ENCODE measurements around the gene CPSF4. TPM values are rescaled to one million over a fixed set of nuclear protein-coding genes. Genes with fewer than 3 reads are reported as not detected.
A peak's percentile ranks its signal among the peaks of the same experiment; 100 is the strongest.

Gene CPSF4
- 40.8 TPM for total RNA-seq

DNA sequence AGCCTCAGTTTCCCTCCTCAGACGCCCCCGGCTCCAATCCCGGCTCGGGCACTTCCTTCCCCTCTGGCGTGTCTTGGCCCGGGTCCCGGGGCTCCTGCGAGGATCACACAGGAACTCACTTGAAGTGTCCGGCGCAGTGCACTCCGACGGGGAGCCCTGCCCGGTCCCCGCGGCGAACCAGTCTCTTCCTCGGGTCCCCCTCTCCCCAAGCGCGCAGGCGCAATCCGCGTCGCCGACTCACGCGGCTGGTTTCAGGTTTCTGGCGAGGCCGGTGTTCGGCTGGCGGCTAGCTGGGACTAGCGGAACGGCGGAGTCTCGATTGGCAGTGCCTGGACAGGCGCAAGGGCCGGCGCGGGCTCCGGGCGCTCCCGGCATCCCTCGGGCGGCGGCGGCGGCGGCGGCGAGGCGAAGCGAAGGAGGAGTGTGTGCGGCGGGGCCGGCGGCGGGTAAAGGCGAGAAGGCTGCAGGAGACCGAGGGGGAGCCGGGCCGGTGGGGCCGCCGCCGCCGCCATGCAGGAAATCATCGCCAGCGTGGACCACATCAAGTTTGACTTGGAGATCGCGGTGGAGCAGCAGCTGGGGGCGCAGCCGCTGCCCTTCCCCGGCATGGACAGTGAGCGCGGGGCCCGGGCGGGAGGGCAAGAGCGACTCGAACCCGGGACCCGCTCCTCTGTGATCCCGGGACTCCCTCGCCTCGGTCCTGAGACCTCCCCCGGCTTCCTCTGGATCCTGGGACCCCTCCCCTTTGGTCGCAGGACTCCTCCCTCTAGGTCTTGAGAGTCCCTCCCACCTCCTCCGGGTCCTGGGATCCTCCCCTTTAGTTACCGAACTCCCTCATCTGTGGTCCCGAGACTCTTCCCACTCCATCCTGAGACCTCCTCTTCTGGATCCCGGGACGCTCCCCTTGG is at the start of gene CPSF4, which contains the start of gene PTCD1:
Gene CPSF4 (plus strand): TSS at position 371 of the 908 bp plus-strand sequence. CDS start 140 bp downstream, at position 511.
Gene PTCD1 (minus strand): TSS at position 226 of the 908 bp plus-strand sequence. CDS start 3,556 bp downstream, outside the sequence.
- DNase-seq (ENCODE audit: low spot score): peak; percentile 96

DNA sequence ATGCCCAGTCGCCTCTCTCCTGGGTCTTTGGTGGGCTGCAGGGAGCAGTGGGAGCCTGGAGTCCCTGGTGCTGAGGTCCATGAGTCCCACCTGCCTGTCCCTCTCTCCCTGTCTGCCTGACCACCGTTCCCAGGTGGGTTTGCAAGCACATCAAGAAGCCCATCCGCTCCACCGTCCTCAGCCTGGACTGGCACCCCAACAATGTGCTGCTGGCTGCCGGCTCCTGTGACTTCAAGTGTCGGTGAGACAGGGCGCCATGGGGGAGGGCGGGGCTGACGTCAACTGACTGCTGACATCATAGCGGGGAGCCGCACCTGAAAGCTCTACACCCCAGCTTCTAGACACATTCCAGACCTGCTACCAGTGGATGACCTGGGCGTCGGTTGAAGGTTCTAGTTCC is 49.0 kb upstream of the CPSF4 start:
- DNase-seq (ENCODE audit: low spot score): no peak

DNA sequence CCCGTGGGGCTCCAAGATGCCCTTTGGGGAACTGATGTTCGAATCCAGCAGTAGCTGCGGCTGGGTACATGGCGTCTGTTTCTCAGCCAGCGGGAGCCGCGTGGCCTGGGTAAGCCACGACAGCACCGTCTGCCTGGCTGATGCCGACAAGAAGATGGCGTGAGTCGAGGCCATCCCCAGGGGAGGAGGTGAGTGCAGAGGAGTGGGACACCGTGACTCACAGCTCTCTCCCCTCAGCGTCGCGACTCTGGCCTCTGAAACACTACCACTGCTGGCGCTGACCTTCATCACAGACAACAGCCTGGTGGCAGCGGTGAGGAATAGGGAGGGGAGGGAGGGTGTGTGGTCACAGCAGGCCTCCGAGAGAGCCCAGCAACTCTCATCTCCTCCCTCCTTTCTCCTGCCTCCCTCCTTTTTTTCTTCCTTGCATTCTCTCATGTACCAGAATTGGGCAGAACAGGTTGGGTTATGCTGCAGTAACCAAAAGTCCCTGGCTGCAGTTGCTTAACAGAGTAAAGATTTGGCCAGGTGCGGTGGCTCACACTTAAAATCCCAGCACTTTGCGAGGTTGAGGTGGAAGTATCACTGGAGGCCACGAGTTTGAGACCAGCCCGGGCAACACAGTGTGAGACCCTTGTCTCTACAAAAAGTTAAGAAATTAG is 47.7 kb upstream of the CPSF4 start:
- no peak for DNase-seq (ENCODE audit: low spot score)

DNA sequence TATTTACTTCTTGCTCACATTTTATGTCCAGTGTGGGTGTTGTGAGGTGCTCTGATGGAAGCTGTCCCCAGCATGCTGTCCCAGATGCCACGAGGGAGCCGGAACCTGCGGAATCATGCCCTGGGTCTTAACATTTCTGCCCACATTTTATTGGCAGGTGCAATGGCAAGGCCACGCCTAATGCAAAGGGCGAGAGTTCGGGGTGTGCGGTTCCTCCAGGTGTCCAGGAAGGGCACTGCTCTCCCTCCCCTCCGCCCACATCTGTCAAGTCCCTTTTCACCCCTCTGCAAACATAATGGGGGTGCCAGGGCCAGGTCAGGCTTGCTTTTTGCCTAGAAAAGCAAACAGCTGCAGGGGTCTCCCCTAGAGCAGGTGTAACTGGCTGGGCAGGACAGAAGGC is 46.7 kb upstream of the CPSF4 start:
- DNase-seq (ENCODE audit: low spot score): no peak

DNA sequence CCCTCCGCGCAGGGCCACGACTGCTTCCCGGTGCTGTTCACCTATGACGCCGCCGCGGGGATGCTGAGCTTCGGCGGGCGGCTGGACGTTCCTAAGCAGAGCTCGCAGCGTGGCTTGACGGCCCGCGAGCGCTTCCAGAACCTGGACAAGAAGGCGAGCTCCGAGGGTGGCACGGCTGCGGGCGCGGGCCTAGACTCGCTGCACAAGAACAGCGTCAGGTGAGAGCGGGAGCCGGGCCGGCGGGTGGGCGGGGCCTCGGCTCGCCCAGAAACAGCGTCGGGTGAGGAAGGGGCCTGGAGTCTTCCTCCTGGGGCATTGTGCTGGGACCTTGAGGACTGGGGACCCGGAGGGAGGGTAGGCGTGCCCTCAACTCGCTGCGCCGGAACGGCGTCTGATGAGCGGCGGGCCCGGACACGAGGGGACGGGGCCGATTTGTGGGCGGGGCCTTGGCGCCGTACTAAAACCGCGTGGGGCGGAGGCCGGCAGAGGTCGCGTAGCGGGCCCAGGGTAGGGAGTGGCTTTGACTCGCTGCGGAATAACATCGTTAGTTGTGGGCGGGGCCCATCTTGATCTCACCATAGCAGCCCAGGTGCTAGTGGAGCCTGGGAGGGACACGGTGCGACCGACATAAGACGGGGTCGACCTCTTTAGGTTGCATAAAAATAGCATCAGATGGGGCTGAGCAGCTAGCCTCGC is 45.9 kb upstream of the CPSF4 start:
- peak; percentile 82 for DNase-seq (ENCODE audit: low spot score)

DNA sequence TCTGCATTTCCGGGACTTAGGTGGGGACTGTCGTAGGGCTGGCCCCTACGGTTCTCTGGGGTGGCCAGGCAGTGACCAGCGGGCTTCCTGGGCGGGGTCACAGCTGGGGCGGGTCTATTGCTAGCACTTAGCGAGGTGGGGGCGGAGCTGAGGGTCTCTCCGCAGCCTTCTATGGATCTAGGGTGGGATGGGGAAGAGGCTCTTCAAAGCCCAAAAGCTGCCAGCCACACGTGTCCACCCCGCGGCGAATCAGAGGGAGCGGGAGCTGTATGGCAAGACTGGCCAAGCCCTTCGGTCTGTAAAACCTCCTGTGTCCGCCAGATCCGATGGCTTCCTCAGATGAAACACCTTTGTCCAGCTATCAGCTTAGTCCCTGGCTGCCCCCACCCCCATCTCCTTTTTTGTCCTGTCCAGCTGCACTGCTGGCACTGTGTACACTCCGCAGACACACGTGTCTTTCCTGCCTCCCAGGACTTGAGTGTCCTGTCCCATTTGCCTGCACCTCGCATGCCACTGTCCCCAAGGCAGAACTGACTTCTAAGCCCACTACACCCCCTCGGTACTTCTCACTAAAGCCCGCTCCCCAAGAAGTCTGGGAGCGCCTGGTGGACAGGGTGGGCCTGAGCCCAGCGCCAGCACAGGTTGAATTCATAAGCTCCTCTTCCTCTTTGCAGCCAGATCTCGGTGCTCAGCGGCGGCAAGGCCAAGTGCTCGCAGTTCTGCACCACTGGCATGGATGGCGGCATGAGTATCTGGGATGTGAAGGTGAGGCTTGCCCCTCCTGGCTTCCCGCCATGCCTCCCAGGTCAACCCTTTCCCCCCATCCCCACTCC is 45.2 kb upstream of the CPSF4 start:
- no peak for DNase-seq (ENCODE audit: low spot score)

DNA sequence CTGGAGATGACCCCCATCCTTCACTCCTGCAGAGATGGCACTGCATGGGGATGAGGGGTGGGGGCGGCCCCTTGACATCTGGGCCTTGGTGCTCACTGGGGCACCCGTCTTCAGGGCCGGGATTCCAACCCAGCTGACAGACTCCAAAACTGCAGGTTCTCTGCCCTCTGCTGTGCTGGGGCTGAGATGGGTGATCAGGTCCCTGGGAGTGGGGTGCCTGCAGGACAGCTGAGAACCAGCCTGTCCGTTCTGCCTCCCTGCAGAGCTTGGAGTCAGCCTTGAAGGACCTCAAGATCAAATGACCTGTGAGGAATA is 44.6 kb upstream of the CPSF4 start:
- DNase-seq (ENCODE audit: low spot score): no peak

DNA sequence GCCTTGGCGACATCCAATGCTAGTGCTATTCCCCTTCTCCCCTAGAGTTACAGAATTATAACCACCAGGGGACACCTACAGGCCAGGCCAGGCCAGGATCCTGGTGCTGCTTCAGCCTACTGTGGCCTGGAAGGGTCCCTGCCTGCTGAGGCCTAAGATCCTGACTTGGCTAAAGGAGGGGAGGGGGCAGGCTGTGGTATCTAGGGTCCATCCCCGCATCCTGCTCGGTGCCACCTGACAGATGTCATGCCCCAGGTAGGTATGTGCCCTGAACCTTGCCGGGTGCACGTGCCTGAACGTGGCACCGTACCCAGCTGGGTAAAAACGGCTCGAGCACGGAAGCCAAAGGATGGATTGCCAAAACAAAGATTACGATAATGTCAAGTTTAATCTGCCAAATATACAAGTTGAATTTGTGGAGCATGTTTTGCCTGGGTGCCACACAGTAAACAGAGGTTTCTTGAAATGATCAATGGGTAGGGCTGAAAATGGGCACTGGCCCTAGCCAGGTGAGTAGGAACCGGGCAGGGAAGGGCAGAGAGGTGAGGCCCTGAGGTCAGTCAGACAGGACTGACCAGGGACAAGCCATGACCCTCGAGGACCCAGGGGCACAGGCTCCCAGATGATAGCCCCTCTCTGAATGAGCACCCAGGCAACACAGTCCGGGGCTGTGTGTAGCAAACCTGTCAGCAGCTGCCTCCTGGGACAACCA is 43.0 kb upstream of the CPSF4 start:
- DNase-seq (ENCODE audit: low spot score): no peak

DNA sequence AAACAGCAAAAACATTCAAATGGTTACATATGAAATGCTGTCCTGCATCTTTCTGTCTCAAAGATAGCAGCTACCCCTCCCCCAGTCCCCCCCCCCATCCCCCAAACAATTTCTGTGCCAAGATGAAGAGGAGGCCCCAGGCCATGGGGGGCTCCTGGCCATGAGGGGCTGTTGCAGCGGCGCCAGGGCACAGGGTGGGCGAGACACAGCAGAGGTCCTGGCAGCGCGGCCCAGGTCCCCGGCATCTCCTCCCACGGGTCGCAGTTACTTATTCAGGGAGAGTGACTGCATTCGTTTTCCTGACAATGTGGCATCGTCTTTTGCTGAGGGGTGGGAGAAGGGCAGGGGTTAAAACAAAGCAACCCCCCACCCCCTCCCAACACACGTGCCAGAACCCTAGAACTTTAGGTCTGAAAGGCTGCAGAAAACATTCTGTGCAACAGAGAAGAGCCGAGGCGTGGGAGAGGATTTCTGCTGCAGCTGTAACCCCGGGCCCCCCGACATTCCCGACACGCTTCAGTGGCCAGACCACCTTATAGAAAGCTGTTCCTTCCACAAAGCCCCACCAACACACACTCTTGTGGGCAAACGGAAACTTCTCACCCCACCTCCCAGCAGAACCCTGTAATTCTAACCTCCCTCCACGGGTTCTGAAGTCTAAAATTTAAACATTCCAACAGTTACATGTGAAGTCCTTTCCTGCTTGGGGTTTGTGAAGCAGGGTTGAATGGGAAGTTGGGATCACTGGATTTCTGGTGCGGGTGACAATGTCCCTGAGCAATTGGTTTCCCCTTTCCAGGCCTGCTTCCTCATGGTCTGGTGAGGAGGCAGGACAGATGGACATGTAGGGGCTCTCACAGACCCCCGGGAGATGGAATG is 42.1 kb upstream of the CPSF4 start:
- no peak for DNase-seq (ENCODE audit: low spot score)

DNA sequence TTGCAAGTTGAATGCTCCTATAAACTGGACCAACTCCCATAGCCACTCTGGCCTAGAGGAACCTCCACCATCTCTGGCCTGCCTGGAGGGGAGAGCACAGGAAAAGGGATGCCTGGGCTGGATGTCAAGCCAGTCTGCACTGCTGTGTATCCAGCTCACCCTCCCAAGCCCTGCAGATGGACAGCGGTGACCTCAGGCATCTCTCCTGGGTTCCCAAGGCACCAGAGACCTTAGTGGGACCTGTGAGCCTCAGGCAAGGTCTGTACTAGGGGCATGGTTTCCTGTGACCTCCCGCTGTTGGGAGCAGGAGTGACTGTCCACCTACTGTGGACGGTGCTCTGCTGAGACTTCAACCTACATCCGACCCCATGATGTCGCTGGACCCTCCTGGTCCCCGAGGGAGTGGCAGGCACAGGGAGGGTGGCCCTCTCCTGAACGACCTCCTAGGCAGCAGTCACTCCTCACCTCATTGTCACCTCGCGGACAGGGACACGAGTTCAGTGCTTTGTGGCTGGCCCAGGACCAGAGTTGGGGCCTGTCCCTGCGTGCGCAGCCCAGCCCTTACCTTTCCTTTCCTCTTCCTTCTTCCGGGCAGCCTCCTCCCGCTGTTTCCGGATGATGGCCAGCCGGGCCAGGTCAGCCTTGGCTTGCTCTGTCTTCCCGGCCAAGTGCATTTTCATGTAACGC is 41.3 kb upstream of the CPSF4 start:
- DNase-seq (ENCODE audit: low spot score): no peak

DNA sequence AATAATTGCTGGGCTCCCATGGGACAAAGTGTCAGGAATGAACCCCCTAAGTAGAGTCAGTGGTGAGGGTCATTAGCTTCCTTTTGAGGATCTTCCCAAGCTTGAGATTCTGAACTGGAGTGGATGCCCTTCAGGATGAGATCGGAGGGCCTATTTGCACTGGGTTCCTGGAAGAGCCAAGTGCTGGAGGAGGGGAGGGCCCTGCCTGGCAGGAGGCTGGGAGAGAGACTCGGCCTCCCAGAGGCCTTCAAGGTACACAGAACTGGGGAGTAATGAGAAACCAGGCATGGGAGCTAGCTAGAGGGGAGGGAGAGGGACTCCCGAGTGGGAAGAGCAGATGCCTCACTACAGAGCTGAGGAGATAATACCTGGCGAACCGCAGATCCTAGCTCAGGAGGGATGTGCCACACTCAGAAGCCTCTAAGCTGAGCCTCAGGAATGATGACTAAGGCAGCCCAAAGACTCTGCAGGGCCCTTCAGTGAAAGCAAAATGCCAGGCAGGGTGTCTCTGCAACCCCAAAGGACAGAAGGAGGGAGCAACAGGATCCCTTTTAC is 39.8 kb upstream of the CPSF4 start:
- no peak for DNase-seq (ENCODE audit: low spot score)

DNA sequence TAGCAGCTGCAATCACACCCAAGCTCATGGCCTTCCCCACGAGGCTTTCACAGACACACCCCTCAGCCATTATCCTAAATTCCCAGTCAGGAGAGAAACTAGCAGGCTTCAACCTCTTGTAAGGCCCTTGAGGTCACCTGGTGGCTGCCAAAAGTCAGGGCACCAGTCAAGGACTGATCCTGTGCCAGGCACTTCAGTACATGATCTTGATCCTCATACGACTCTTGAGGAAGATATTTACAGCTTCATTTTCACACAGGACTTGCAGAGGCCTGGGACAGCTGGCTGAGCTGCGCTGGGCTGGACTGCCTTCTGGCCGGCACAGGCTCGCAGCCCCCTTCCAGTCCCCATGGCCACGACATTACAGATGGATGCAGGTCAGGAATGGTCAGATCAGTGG is 39.1 kb upstream of the CPSF4 start:
- DNase-seq (ENCODE audit: low spot score): no peak

DNA sequence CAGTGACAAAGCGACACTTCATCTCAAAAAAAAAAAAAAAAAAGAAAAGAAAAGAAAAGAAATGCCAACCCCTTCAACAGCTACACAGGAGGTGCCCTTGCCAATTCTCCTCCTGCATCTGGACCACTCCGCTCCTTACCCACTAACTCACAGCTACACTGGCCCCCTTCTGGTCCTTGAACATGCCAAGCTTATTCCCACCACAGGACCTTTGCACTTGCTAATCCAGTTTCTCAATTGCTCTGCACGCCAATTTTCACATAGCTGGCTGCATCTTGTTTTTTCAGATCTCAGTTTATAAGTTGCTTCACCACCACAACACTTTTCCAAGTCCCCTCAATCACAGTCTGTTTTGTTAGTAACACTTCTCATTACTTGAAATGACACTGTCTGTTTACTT is 35.9 kb upstream of the CPSF4 start:
- no peak for DNase-seq (ENCODE audit: low spot score)

DNA sequence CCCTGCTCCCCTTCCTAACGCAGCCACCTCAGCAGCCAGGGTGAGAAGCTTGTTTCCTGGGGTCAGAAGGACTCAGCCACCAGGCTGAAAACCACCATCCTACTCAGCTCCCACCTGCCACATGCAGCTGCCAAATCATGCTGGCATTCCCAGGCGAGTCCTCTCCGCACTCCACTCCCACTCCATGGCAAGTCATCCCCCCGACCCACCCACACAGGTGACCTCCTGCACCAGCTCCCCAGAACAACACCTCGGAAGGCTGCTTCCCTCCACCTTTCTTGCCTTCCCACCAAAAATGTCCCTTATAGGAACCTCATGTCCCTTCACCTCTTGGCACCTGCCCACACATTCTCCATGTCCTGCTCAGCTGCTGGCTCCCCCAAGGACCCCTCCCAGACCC is 35.0 kb upstream of the CPSF4 start:
- DNase-seq (ENCODE audit: low spot score): no peak

DNA sequence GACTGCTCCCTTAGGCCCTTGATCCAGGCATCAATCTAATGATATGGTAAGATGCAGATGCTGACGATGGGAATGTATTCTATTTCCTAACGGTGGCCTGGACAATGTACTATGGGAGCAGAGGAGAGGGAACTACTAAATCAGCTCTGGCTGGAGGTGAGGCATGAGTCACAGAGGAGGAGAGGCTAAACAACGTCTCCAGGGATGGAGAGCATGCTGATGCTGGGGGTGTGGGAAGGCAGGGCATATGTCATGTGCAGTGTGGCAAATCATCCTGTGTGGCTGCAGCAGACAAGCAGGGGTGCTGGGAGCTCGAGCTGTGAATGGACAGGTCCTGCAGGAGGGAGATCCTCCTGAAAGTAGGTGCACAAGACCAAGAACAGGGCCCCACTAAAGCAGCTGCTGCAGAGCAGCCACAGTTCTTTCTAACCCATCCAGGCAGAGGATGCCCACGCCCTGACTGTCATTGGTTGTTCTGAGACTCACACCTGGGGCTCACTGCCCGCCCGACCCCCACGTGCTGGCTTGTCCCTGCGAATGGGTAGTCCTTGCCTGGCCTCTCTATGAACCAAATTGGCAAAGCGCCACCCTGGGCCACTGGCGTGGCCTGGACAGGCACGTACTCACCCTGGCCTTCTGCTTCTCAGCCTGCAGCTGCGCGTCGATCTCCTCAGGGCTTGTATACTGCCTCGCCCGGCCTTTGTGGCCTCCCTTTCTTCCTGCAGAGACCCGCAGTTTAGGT is 34.3 kb upstream of the CPSF4 start:
- no peak for DNase-seq (ENCODE audit: low spot score)

DNA sequence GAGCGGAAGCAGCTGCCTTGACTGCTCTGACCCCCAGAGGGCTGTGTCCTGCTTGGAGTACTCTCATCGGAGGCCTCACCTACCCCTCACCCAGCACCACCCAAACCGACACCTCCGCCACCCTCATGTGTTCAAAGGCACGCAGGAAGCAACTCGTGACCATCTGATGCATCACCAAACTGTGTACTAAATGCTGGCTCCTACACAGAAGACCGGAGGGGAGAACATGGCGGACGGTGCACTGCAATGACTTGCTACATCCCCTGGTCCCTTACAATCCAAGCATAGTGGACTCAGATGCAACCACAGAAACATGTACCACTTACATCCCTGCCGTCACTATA is 33.8 kb upstream of the CPSF4 start:
- no peak for DNase-seq (ENCODE audit: low spot score)

DNA sequence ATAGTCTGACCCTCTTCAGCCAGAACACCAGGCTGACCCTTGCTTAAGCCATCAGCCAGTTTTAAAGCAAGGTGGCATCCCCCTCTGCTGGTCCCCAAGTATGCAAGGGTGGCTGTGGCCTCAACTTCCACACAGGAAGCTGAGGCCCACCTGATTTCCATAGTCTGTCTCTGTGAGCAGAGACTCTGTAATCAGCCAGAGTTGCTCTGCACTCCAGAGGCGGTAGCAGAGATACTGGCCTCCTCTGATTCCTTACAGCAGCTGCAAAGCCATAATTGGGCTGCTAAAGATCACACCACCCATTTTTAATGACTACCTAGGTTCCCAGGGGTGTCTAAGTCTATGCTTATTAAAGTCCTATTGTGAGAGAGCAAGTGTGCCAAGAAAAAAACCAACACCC is 32.2 kb upstream of the CPSF4 start:
- no peak for DNase-seq (ENCODE audit: low spot score)

DNA sequence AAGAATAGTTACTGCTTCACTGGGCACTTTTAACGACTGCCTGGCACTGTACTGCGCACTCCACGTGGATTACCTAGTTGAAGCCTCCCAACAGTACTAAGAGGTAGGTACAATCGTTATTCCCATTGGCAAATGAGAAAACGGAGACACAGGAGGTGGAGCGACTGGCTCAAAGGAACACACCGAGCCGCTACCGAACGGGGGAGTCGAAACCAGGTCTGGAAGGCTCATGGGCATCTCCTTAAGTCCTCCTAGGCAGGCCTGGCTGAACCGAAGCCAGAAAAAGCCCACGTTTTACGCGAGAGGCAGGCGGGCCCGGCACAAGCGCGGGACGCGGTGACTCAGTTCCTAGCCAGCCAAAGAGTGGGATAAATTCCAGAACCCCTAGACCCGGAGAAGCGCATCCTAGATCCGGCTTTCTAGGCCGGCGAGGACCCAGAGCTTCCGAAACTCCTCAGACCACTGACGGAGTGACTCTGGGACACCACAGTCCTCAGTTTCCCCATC is 30.8 kb upstream of the CPSF4 start:
- no peak for DNase-seq (ENCODE audit: low spot score)
